GM19438 (cell line): ENCODE results near the gene PHYH.

ENCODE experiments used
- ATAC-seq: cut with Tn5 transposase; IDR thresholded peaks from one replicate; pipeline ENCODE4 v1.9.1; 2021; ENCODE audit warnings: low read depth; ENCODE audit not compliant: unreplicated experiment

Gene PHYH

GRCh38 chr10:13233358-13233757 is 66.5 kb downstream of the PHYH start:
- ATAC-seq: no peak

GRCh38 chr10:13231808-13232207 is 68.1 kb downstream of the PHYH start:
- ATAC-seq: no peak

DNA sequence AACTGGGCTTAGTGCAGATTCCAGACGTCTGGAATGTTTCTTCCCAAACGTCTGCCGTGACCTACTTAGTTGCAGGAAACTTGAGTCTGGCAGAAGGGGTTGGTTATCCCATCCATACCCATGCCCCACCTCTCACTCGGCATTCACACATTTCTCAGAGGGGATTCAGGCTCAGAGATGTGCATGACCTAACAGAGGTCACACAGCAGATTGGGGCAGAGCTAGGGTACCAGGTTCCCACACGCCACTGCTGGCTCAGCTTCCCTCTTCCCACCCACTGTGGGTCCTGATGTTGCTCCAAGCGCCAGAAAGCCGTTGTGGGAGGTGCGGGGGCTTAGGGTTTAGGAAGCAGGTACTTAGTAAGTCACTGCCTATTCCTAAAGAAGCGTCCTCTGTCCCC is 68.7 kb downstream of the PHYH start:
- no peak for ATAC-seq
